NCI-H146 treated with DMSO at 0.1 percent for 48 hours (cell line): Measurements from ENCODE around the gene RUNX2.
"Not testable (repeated sequence)": the region's sequence is repeated elsewhere in the genome, so short reads cannot be mapped to it uniquely, and the experiment has no call there.

ENCODE experiments used
- DNase-seq: peaks from one replicate; lab custom pipeline; 2025; ENCODE audit not compliant: unreplicated experiment; lab: John Stamatoyannopoulos, UW

The RUNX2 gene

DNA sequence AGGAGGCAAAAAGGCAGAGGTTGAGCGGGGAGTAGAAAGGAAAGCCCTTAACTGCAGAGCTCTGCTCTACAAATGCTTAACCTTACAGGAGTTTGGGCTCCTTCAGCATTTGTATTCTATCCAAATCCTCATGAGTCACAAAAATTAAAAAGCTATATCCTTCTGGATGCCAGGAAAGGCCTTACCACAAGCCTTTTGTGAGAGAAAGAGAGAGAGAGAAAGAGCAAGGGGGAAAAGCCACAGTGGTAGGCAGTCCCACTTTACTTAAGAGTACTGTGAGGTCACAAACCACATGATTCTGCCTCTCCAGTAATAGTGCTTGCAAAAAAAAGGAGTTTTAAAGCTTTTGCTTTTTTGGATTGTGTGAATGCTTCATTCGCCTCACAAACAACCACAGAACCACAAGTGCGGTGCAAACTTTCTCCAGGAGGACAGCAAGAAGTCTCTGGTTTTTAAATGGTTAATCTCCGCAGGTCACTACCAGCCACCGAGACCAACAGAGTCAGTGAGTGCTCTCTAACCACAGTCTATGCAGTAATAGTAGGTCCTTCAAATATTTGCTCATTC is at the start of gene RUNX2:
Gene RUNX2, plus strand, starts transcription at position 375 of the 567 bp plus-strand sequence. CDS start 397 bp downstream, outside the sequence.
- DNase-seq, result no peak

GRCh38 chr6:45278367-45278766 is 49.8 kb upstream of the RUNX2 start:
- no peak for DNase-seq

- DNase-seq, result not testable (repeated sequence)
These were observed 41.4 kb upstream of the RUNX2 start for GRCh38 chr6:45286707-45287106.

DNA sequence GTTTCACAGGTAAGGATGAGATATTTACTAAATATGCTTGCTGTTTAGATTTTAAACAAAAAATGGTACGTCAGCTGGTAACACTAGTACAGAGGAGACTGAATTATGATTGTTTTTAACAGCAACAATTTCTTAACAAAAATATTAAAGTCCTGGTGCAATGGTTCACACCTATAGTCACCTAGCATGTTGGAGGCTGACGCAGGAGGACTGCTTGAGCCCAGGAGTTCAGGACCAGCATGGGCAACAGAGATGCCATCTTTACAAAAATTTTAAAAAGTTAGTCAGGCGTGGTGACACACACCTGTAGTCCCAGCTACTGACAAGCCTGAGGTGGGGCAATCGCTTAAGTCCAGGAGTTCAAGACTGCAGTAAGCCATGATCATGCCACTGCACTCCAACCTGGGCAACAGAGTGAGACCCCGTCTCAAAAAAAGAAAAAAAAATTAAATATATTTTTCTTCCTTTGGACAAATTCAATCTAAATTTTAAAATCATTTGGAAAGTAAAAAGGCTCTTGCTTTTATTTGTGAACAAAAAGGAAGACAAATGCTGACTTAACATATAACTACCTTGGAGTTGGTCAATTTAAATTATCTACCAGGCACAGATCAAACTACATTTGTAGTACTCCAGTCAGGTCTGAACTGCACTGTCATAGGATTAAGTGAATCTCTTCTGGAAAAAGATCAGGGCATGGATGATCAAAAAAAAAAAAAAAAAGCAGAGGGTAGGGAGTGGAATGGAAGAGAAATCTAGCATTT is 38.2 kb upstream of the RUNX2 start:
- no peak for DNase-seq

GRCh38 chr6:45293306-45293705 is 34.8 kb upstream of the RUNX2 start:
- no peak for DNase-seq

DNA sequence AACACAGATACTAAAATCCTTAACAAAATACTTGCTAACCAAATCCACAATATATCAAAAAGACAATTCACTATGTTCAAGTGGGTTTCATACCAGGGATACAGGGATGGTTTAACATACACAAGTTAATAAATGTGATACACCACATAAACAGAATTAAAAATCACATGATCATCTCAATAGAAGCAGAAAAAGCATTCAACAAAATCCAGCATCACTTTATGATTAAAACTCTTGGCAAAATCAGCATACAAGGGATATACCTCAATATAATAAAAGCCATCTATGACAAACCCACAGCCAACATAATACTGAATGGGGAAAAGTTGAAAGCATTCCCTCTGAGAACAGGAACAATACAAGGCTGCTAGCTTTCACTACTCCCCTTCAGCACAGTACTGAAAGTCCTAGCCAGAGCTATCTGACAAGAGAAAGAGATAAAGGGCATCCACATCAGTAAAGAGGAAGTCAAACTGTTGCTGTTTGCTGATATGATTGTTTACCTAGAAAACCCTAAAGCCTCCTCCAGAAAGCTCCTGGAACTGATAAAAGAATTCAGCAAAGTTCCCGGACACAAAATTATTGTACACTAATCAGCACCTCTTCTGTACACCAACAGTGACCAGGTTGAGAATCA is 33.9 kb upstream of the RUNX2 start:
- DNase-seq, result not testable (repeated sequence)

DNA sequence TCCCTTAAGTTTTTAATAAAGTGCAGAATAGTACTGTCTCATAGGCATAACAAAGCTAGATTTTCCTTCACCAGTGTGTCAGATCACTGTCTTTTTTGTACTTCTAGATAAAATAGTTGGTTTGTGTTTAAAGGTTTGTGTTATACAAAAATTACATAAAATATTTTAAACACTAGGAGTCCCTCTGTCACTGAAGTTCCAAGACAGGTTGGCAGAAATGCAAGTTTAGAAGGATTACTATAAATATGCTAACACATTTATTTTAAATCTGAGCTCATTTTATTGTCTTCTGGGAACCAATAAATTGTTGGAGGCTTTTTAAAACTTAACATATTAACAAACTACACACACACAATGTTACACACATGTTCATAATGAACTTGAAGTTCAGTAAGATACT is 30.8 kb upstream of the RUNX2 start:
- no peak for DNase-seq

DNA sequence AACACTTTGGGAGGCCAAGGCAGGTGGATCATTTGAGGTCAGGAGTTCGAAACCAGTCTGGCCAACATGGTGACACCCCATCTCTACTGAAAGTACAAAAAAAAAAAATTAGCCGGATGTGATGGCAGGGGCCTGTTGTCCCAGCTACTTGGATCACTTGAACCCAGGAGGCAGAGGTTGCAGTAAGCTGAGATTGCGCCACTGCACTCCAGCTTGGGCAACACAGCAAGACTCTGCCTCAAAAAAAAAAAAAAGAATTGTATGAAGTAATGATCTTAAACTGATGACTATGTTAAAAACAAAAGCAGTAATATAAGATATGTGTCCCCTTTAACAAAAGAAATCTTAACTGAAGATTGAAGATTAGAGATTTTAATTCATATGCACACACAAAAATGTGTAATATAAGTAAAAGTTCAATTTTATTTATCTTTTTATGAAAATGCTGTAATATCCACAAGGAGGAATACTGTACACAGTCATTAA is 29.0 kb upstream of the RUNX2 start:
- no peak for DNase-seq

- no peak for DNase-seq
These were observed 27.4 kb upstream of the RUNX2 start for GRCh38 chr6:45300736-45301135.

DNA sequence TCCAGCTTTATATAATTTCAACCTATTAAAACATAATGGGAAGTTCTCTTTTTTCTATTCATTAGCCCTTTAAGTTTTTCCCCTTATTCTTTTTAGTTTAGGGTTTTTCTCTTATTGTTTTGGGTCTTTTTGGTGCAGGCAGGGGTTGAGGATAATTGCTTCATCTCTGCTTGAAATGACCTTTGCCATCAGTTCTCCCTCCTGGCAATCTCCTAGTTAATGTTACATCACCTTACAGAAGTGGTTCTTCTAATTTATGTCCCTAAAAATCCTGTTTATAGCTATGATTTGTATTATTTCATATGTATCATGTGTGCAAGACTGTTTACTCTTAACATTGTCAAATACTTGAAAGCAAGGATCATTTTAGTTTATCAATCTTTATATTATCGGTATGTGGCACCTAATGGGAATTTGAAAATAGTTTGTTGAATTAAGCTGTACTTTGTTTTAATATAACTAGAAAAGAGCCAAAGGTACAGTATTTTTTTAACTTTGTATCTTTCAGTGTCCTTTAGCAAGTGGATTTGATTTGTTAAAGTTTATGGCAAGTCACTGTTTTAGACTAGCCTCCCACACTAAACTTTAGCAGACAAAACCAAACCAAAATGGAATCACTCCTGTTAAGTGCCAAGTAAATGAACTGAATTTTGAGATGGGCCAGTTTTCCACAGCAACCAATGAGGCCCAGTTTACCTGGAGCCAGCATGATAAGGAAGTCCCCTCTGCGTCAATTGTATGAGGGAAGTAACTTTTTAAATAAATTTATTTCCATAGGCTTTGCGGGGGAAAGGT is 26.6 kb upstream of the RUNX2 start:
- no peak for DNase-seq

GRCh38 chr6:45302832-45303231 is 25.3 kb upstream of the RUNX2 start:
- DNase-seq, result no peak

GRCh38 chr6:45305546-45305945 is 22.6 kb upstream of the RUNX2 start:
- no peak for DNase-seq

GRCh38 chr6:45310118-45310788 is 17.9 kb upstream of the RUNX2 start:
- no peak for DNase-seq

DNA sequence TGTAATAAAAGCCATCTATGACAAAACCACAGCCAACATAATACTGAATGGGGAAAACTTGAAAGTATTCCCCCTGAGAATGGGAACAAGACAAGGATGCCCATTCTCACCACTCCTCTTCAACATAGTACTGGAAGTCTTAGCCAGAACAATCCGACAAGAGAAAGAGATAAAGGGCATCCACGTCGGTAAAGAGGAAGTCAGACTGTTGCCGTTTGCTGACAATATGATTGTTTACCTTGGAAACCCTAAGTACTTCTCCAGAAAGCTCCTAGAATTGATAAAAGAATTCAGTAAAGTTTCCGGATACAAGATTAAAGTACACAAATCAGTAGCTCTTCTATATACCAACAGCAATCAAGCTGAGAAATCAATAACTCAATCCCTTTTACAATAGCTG is 14.0 kb upstream of the RUNX2 start:
- DNase-seq, result no peak

GRCh38 chr6:45320349-45320748 is 7.8 kb upstream of the RUNX2 start:
- no peak for DNase-seq

DNA sequence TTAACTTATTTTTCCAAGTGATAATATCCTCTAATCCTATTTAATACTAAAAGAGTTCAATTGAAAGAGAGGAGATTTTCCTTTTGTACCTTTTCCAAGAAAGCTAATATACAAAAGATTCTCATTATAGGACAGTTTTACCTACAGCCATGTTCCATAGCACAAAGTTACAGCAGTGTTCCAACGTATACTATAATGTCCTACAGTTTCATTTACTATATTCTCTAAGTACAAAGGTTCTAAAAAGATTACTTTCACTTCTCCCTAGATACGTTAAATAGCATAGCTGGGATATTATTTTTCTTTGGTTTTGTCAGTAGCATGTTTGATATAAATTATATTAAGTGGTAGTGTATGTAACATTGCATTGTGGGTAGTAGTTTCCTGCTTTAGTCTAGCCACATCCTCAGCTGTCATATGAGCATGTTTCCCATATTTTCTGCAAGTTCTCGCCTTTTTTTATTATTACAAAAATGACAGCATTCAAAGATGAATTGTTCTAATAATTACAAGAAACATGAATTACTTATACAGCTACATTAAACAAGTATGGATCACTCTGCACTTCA is 4.4 kb upstream of the RUNX2 start:
- DNase-seq, result no peak

DNA sequence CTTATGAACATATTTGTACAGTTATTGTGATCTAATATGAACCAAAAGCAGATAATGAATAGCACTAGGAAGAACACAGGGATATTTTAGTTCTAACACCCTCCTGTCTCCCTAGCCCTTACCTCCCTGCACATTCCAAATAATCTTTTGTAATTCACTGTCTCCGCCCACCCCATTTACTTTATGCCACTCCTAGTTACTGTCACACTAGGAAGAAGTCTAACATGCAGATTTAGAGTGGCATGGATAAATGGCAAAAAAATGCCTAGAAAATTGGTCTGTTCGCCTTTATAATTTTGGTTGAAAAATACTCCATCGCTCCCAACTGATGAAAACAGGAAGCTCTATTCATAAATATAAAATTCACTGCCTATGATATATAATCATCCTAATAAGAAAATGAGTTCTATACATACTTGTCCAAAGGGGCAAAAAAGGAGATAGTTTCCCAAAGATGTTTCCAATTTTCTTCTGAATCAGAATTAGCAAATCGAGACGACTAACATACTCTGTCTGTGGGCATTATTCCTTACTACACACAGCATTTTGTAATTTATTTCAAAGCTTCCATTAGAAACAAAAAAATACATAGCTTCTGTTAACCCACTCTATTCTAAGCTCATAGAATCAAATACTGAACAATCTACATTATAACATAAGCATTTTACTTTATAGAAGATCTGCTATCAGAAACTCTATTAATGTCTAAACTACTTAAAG is 1.3 kb upstream of the RUNX2 start:
- DNase-seq, result no peak

DNA sequence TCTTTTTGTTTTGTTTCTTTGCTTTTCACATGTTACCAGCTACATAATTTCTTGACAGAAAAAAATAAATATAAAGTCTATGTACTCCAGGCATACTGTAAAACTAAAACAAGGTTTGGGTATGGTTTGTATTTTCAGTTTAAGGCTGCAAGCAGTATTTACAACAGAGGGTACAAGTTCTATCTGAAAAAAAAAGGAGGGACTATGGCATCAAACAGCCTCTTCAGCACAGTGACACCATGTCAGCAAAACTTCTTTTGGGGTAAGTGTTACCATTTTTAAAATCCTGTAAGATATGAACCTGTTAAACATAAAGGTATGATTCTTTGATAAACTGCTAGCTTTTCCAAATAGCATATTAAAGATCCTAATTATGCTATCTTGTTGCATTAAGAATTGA is 393 bp downstream of the RUNX2 start:
- DNase-seq, result no peak

DNA sequence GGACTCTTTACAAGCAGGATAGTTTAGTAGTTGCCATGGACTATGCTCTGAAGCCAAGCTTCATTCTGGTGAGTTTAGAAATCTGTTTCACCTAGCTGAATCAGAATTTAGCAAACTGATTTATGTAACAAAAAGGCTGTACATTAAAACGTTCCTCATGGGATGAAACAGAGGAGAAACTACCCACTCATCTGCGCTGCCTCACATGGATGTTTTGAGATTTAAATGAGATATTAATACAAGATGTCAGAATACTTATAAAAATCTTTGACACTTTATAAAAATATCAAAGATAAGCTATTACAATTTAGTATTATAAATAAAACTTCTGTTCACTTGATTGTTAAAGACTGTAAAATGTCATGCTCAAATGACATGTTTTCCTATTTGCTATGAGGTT is 16.8 kb downstream of the RUNX2 start:
- no peak for DNase-seq

- no peak for DNase-seq
These were observed 22.1 kb downstream of the RUNX2 start for GRCh38 chr6:45350186-45350710.
